H9 (cell line): ENCODE data around the gene NDRG2. TPM values are rescaled to one million over a fixed set of nuclear protein-coding genes. Genes with fewer than 3 reads are reported as not detected.

Experiments used
- DNase-seq: peaks from one replicate; pipeline ENCODE4 v3.0.0-alpha.2; 2017
- H2AFZ ChIP-seq: one replicate; pipeline ENCODE4 v1.6.1; 2013; ENCODE audit warnings: mild to moderate bottlenecking, low read length, control low read depth, moderate library complexity
- H2AK5ac ChIP-seq: 2 replicates; pipeline ENCODE4 v1.6.1; 2013; ENCODE audit warnings: low read length, control low read depth, mixed read lengths; ENCODE audit not compliant: insufficient read length
- H2BK120ac ChIP-seq: one replicate; pipeline ENCODE4 v1.6.1; 2013; ENCODE audit warnings: low read depth, mild to moderate bottlenecking, low read length, control low read depth, inconsistent platforms; ENCODE audit not compliant: poor library complexity, severe bottlenecking
- H2BK12ac ChIP-seq: 2 replicates; pipeline ENCODE4 v1.6.1; 2013; ENCODE audit warnings: low read length, control low read depth, mixed read lengths, low read depth; ENCODE audit not compliant: insufficient read length
- H2BK15ac ChIP-seq: 2 replicates; pipeline ENCODE4 v1.6.1; 2013; ENCODE audit warnings: low read depth, low read length, control low read depth
- H2BK20ac ChIP-seq: one replicate; pipeline ENCODE4 v1.6.1; 2013; ENCODE audit warnings: low read depth, mild to moderate bottlenecking, low read length, control low read depth, inconsistent platforms; ENCODE audit not compliant: poor library complexity, severe bottlenecking
- H2BK5ac ChIP-seq: 2 replicates; pipeline ENCODE4 v1.6.1; 2013; ENCODE audit warnings: low read length, control low read depth, mixed read lengths; ENCODE audit not compliant: insufficient read length
- H3K14ac ChIP-seq: 2 replicates; pipeline ENCODE4 v1.6.1; 2013; ENCODE audit warnings: low read length, control low read depth; ENCODE audit not compliant: insufficient read depth
- H3K18ac ChIP-seq: 2 replicates; pipeline ENCODE4 v1.6.1; 2013; ENCODE audit warnings: low read depth, mild to moderate bottlenecking, mixed read lengths, low read length, control low read depth; ENCODE audit not compliant: insufficient read length
- H3K23ac ChIP-seq: 2 replicates; pipeline ENCODE4 v1.6.1; 2013; ENCODE audit warnings: low read length, control low read depth, mixed read lengths, low read depth; ENCODE audit not compliant: insufficient read length
- H3K23me2 ChIP-seq: 2 replicates; pipeline ENCODE4 v1.6.1; 2013; ENCODE audit warnings: low read depth, mild to moderate bottlenecking, mixed read lengths, low read length, control low read depth; ENCODE audit not compliant: insufficient read length, poor library complexity, severe bottlenecking
- H3K27ac ChIP-seq: 2 replicates; pipeline ENCODE4 v1.5.1; 2013; ENCODE audit warnings: low read length, control low read depth, mixed read lengths, low read depth; ENCODE audit not compliant: insufficient read length
- H3K27me3 ChIP-seq: 2 replicates; pipeline ENCODE4 v1.6.1; 2013; ENCODE audit warnings: low read length, control low read depth, inconsistent platforms; ENCODE audit not compliant: insufficient read depth
- H3K4ac ChIP-seq: 2 replicates; pipeline ENCODE4 v1.6.1; 2013; ENCODE audit warnings: low read depth, mild to moderate bottlenecking, control low read depth, inconsistent platforms, low read length, moderate library complexity
- H3K4me1 ChIP-seq: 2 replicates; pipeline ENCODE4 v1.6.1; 2013; ENCODE audit warnings: low read length, control low read depth, inconsistent platforms; ENCODE audit not compliant: insufficient read depth
- H3K4me2 ChIP-seq: 2 replicates; pipeline ENCODE4 v1.6.1; 2013; ENCODE audit warnings: low read length, control low read depth, mixed read lengths; ENCODE audit not compliant: insufficient read length, insufficient read depth
- H3K56ac ChIP-seq: 2 replicates; pipeline ENCODE4 v1.6.1; 2013; ENCODE audit warnings: low read depth, mild to moderate bottlenecking, mixed read lengths, low read length, control low read depth; ENCODE audit not compliant: insufficient read length
- H3K79me1 ChIP-seq: 2 replicates; pipeline ENCODE4 v1.6.1; 2013; ENCODE audit warnings: low read depth, mild to moderate bottlenecking, moderate library complexity, low read length, control low read depth, inconsistent platforms; ENCODE audit not compliant: insufficient read depth, poor library complexity, severe bottlenecking
- H3K79me2 ChIP-seq: 2 replicates; pipeline ENCODE4 v1.6.1; 2013; ENCODE audit warnings: low read length, control low read depth, inconsistent platforms; ENCODE audit not compliant: insufficient read depth
- H3K9ac ChIP-seq: 2 replicates; pipeline ENCODE4 v1.6.1; 2013; ENCODE audit warnings: low read length, control low read depth, mixed read lengths; ENCODE audit not compliant: insufficient read length; ENCODE audit errors: extremely low read depth
- H3K9me3 ChIP-seq: one replicate; pipeline ENCODE4 v1.6.1; 2013; ENCODE audit warnings: low read depth, low read length, inconsistent platforms; ENCODE audit not compliant: control insufficient read depth
- H3T11ph ChIP-seq: one replicate; pipeline ENCODE4 v1.6.1; 2013; ENCODE audit warnings: mild to moderate bottlenecking, low read length, control low read depth, inconsistent platforms
- H4K20me1 ChIP-seq: one replicate; pipeline ENCODE4 v1.6.1; 2013; ENCODE audit not compliant: control insufficient read depth, insufficient read length, insufficient read depth
- H4K5ac ChIP-seq: 2 replicates; pipeline ENCODE4 v1.6.1; 2013; ENCODE audit warnings: low read depth, mild to moderate bottlenecking, mixed read lengths, low read length, control low read depth; ENCODE audit not compliant: insufficient read length
- H4K8ac ChIP-seq: replicated peaks from 2 replicates; pipeline ENCODE4 v1.6.1; 2013; ENCODE audit warnings: low read length, control low read depth, mixed read lengths, low read depth; ENCODE audit not compliant: insufficient read length
- H4K91ac ChIP-seq: 2 replicates; pipeline ENCODE4 v1.6.1; 2013; ENCODE audit warnings: low read depth, mild to moderate bottlenecking, moderate library complexity, mixed read lengths, low read length, control low read depth; ENCODE audit not compliant: insufficient read length
- H3K27ac Mint-ChIP-seq, 3 experiments: 2 replicates in 2 of 3; 3 replicates in 1 of 3; pipeline ENCODE4 v1.8.0; 2020 to 2021; ENCODE audit warnings: mixed read lengths in 3 of 3, mild to moderate bottlenecking in 1 of 3, moderate library complexity in 1 of 3
- H3K27me3 Mint-ChIP-seq: 2 replicates; pipeline ENCODE4 v1.8.0; 2021; ENCODE audit warnings: low read depth, mild to moderate bottlenecking, moderate library complexity, mixed read lengths
- H3K36me3 Mint-ChIP-seq, 3 experiments: 2 replicates in 2 of 3; 3 replicates in 1 of 3; pipeline ENCODE4 v1.8.0; 2020 to 2021; ENCODE audit warnings: low read depth in 3 of 3, mixed read lengths in 3 of 3; ENCODE audit not compliant: insufficient read depth in 1 of 3
- H3K4me1 Mint-ChIP-seq, 2 experiments: 2 replicates each; pipeline ENCODE4 v1.8.0; 2020; ENCODE audit warnings: mixed read lengths in 2 of 2
- H3K4me3 Mint-ChIP-seq, 2 experiments: 2 replicates in 1 of 2; 3 replicates in 1 of 2; pipeline ENCODE4 v1.8.0; 2020 to 2021; ENCODE audit warnings: mild to moderate bottlenecking in 2 of 2, mixed read lengths in 2 of 2, moderate library complexity in 1 of 2
- H3K9me3 Mint-ChIP-seq, 2 experiments: 2 replicates in 1 of 2; 3 replicates in 1 of 2; pipeline ENCODE4 v1.8.0; 2020; ENCODE audit warnings: mild to moderate bottlenecking in 2 of 2, mixed read lengths in 2 of 2, moderate library complexity in 1 of 2
- WGBS: extraction: QIAGEN DNeasy Blood & Tissue Kit; methylation state at CpG from one replicate; pipeline ENCODE4 v1.1.7; 2013; ENCODE audit warnings: missing lambda C conversion rate, low lambda C conversion rate, mixed read lengths; ENCODE audit not compliant: insufficient read length; ENCODE audit errors: extremely low coverage; 5-methylcytosine and 5-hydroxymethylcytosine counted together
- total RNA-seq: library from RNA; stranded (reverse); gene quantifications from 2 replicates; pipeline ENCODE4 v1.2.1, GENCODE V29; 2021
- TF ChIP-seq, protein P1 (sequence below): fragments of 200-600 bp; sonication (generic); conservative IDR thresholded peaks from 3 replicates; pipeline ENCODE4 v1.8.0; 2021; ENCODE audit warnings: antibody characterized with exemption, mild to moderate bottlenecking

NDRG2 gene
- total RNA-seq, 1 experiment from 2014 or later = 20.6 TPM

DNA sequence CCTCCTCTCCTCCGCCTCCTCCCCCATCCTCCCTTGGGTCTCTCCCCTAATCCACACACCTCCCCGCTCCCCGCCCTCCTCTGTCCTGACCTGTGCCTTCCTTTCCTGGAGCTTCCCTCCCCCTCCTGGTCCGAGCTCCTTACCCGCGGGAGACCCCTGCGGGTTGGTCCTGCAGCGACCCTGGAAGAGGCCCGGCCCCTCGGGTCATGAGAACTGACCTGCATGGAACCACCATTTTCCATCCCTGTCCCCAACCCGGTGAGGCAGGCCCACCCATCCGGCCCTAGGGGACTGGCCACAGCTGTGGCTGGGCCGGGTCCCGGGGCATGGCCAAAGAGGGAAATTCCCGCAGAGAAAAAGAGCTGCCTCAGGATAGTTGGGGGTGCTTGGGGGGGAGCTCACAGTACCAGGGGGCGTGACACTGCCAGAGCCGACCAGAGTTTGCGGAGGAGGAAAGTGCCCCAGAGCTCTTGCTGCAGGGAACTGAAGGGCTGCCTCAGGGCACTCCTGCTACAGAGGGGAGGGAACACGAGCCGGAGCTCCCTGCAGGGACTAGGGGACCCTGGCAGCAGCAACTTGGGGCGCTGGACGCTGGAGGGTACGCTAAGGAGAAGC, 45.9 kb upstream of the NDRG2 start:
- Histone ChIP-seq H3K79me1 (no peaks in the 10 kb centered on the region), H2BK20ac (no peak overlapping the region), H2AFZ (no peak overlapping the region), H4K20me1 (no peaks in the 10 kb centered on the region), H3K27ac (no peak overlapping the region), H2BK120ac (no peak overlapping the region), H2AK5ac (no peak overlapping the region), H4K91ac (no peak overlapping the region), H3T11ph (no peak overlapping the region), H2BK15ac (no peak overlapping the region), H3K4me1 (peaks cover 4% of the 10 kb centered on the region; the same call in 1 of the 2 replicates), H3K27me3 (no peaks in the 10 kb centered on the region), H4K5ac (no peak overlapping the region), H4K8ac (no peak overlapping the region), H3K4ac (no peak overlapping the region), H2BK12ac (no peak overlapping the region), H3K79me2 (no peaks in the 10 kb centered on the region), H3K23ac (no peak overlapping the region), H2BK5ac (no peak overlapping the region), H3K9ac (peak overlapping the region; percentile 39), H3K56ac (no peak overlapping the region), H3K18ac (peak overlapping the region; percentile 33), H3K14ac (peak overlapping the region; percentile 13; the same call in 1 of the 2 replicates), H3K4me2 (peak overlapping the region; percentile 76), H3K9me3 (no peaks in the 10 kb centered on the region), H3K23me2 (peaks cover 31% of the 10 kb centered on the region)
- TF ChIP-seq, protein P1, sequence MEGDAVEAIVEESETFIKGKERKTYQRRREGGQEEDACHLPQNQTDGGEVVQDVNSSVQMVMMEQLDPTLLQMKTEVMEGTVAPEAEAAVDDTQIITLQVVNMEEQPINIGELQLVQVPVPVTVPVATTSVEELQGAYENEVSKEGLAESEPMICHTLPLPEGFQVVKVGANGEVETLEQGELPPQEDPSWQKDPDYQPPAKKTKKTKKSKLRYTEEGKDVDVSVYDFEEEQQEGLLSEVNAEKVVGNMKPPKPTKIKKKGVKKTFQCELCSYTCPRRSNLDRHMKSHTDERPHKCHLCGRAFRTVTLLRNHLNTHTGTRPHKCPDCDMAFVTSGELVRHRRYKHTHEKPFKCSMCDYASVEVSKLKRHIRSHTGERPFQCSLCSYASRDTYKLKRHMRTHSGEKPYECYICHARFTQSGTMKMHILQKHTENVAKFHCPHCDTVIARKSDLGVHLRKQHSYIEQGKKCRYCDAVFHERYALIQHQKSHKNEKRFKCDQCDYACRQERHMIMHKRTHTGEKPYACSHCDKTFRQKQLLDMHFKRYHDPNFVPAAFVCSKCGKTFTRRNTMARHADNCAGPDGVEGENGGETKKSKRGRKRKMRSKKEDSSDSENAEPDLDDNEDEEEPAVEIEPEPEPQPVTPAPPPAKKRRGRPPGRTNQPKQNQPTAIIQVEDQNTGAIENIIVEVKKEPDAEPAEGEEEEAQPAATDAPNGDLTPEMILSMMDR = peak; percentile 26; the same call in 2 of the 3 replicates
- no CpG with 5 or more reads among the region's 23 CpGs for WGBS
- Mint-ChIP-seq H3K4me1 (peaks cover 26 to 30% of the 10 kb centered on the region in 2 experiments), H3K36me3 (peaks cover 22 to 36% (median 30%) of the 10 kb centered on the region in 3 experiments), H3K4me3 (peak overlapping the region; percentile 88 to 96), H3K9me3 (no peaks in the 10 kb centered on the region), H3K27me3 (peaks cover 16% of the 10 kb centered on the region), H3K27ac (peak overlapping the region; percentile 95 to 98 (median 95))
- DNase-seq = peak; percentile 81
